HepG2 (cell line): ENCODE results near the gene CAPN9. TPM values are rescaled to one million over a fixed set of nuclear protein-coding genes. Genes with fewer than 3 reads are reported as not detected.

Experiments used
- ATAC-seq: fragments of 200-7000 bp; cut with Tn5 transposase; 3 replicates; pipeline ENCODE4 v1.9.1; 2020; ENCODE audit warnings: mild to moderate bottlenecking, moderate library complexity
- BruUV-seq: library from RNA; stranded (reverse); fragments of 400-500 nt; replicated peaks from 2 replicates; lab custom pipeline; 2021; lab: Mats Ljungman, UMichigan
- CTCF ChIA-PET: fragments of 300-600 bp; formaldehyde crosslinking; extraction: SDS; loops from one replicate; lab custom pipeline; 2021; ENCODE audit warnings: low total read pairs, inconsistent platforms, low intra/inter-chr PET ratio; lab: Yijun Ruan, JAX
- POLR2A ChIA-PET: fragments of 350-600 bp; sonication (Branson Sonifier 250); formaldehyde crosslinking; loops from one replicate; lab custom pipeline; 2020; ENCODE audit warnings: antibody characterized with exemption, inconsistent platforms; lab: Yijun Ruan, JAX
- DNase-seq: peaks from one replicate; pipeline ENCODE4 v3.0.0-alpha.2; 2015; ENCODE audit warnings: low spot score
- FAIRE-seq: peaks from 3 replicates; lab custom pipeline; 2011; peaks lifted over from hg19 to GRCh38; lab: Jason Lieb, UNC
- H2AFZ ChIP-seq: one replicate; pipeline ENCODE4 v1.6.1; 2011; ENCODE audit warnings: low read length, inconsistent platforms
- H3K27ac ChIP-seq: fragments of 300-600 bp; 3 replicates; pipeline ENCODE4 v1.8.0; 2011; ENCODE audit warnings: mixed run types, mild to moderate bottlenecking, mixed read lengths, low read length, inconsistent platforms; ENCODE audit not compliant: insufficient read depth; ENCODE audit errors: extremely low read length
- H3K27me3 ChIP-seq, 2 experiments: fragments of 200-600 bp in 1 of 2; 2 replicates in 1 of 2; 3 replicates in 1 of 2; pipeline versions ENCODE4 v1.6.0 to v1.8.0; 2011; ENCODE audit warnings: low read length in 2 of 2, mild to moderate bottlenecking in 2 of 2, moderate library complexity in 2 of 2, inconsistent platforms in 1 of 2; ENCODE audit not compliant: insufficient read depth in 2 of 2, control insufficient read depth in 1 of 2
- H3K36me3 ChIP-seq, 2 experiments: fragments of 200-600 bp in 1 of 2; replicated peaks in 1 of 2; 2 replicates in 1 of 2; 3 replicates in 1 of 2; pipeline versions ENCODE4 v1.5.1 to v1.8.0; 2011; ENCODE audit warnings: low read length in 2 of 2, inconsistent platforms in 1 of 2; ENCODE audit not compliant: insufficient read depth in 2 of 2, control insufficient read depth in 1 of 2
- H3K4me1 ChIP-seq: 2 replicates; pipeline ENCODE4 v1.5.1; 2012; ENCODE audit warnings: low read length, inconsistent platforms; ENCODE audit not compliant: insufficient read depth
- H3K4me2 ChIP-seq: 2 replicates; pipeline ENCODE4 v1.6.0; 2011; ENCODE audit warnings: low read depth, low read length, inconsistent platforms
- H3K4me3 ChIP-seq, 3 experiments: fragments of 200-600 bp in 1 of 3; sonication (generic), shearing (Covaris generic) in 1 of 3; replicated peaks in 1 of 3; 2 replicates each; pipeline ENCODE4 v1.5.1; 2011 to 2016; ENCODE audit warnings: low read length in 3 of 3, inconsistent platforms in 2 of 3, low read depth in 2 of 3, mild to moderate bottlenecking in 2 of 3, control low read depth in 1 of 3, mixed read lengths in 1 of 3; ENCODE audit not compliant: insufficient read depth in 1 of 3
- H3K79me2 ChIP-seq: one replicate; pipeline ENCODE4 v1.6.1; 2011; ENCODE audit warnings: low read length, inconsistent platforms; ENCODE audit not compliant: insufficient read depth
- H3K9ac ChIP-seq: 2 replicates; pipeline ENCODE4 v1.6.0; 2011; ENCODE audit warnings: mild to moderate bottlenecking, low read depth, low read length, inconsistent platforms; ENCODE audit not compliant: insufficient read depth
- H3K9me3 ChIP-seq: 2 replicates; pipeline ENCODE4 v1.5.1; 2012; ENCODE audit warnings: mild to moderate bottlenecking, low read length
- H4K20me1 ChIP-seq: 2 replicates; pipeline ENCODE4 v1.6.0; 2011; ENCODE audit warnings: inconsistent platforms, mild to moderate bottlenecking, low read length, moderate library complexity; ENCODE audit not compliant: insufficient read depth
- CBX2 ChIP-seq, 2 experiments: fragments of 200-600 bp in 1 of 2; sonication (generic); formaldehyde crosslinking in 1 of 2; IDR thresholded peaks; 2 replicates each; pipeline versions ENCODE4 v1.7.0 to v1.8.1; 2018 to 2022; ENCODE audit warnings: low read depth in 2 of 2, low read length in 1 of 2, mild to moderate bottlenecking in 1 of 2, missing genetic modification reagents in 1 of 2
- CTCF ChIP-seq: sonication (generic); formaldehyde crosslinking; IDR thresholded peaks from 2 replicates; pipeline ENCODE4 v1.5.0; 2020; ENCODE audit warnings: mild to moderate bottlenecking, missing genetic modification reagents, moderate library complexity
- FUBP1 ChIP-seq: sonication (generic); formaldehyde crosslinking; IDR thresholded peaks from 2 replicates; pipeline ENCODE4 v1.5.1; 2020; ENCODE audit warnings: missing genetic modification reagents, mild to moderate bottlenecking, borderline replicate concordance
- NR2F6 ChIP-seq, 2 experiments: IDR thresholded peaks; 2 replicates each; pipeline ENCODE4 v1.6.1; 2016; ENCODE audit warnings: antibody characterized with exemption in 1 of 2, mild to moderate bottlenecking in 1 of 2
- RERE ChIP-seq: IDR thresholded peaks from 2 replicates; pipeline ENCODE4 v1.6.1; 2016; ENCODE audit warnings: low read depth, missing genetic modification reagents, missing compliant biosample characterization
- SMYD3 ChIP-seq: sonication (generic); formaldehyde crosslinking; IDR thresholded peaks from 2 replicates; pipeline ENCODE4 v1.8.1; 2023; ENCODE audit warnings: mild to moderate bottlenecking, missing genetic modification reagents
- YEATS4 ChIP-seq: sonication (generic); formaldehyde crosslinking; IDR thresholded peaks from 2 replicates; pipeline ENCODE4 v1.4.0; 2020; ENCODE audit warnings: missing genetic modification reagents, borderline replicate concordance
- ZNF335 ChIP-seq: sonication (generic); formaldehyde crosslinking; IDR thresholded peaks from 2 replicates; pipeline ENCODE4 v1.4.0; 2020; ENCODE audit warnings: missing genetic modification reagents
- ZNF337 ChIP-seq: sonication (generic); formaldehyde crosslinking; IDR thresholded peaks from 2 replicates; pipeline ENCODE4 v1.5.1; 2020; ENCODE audit warnings: missing genetic modification reagents, low read depth, mild to moderate bottlenecking, borderline replicate concordance
- ZNF674 ChIP-seq: sonication (generic); formaldehyde crosslinking; IDR thresholded peaks from 2 replicates; pipeline ENCODE4 v1.5.0; 2020; ENCODE audit warnings: low read depth, mild to moderate bottlenecking, missing genetic modification reagents
- WGBS: methylation state at CpG from one replicate; pipeline ENCODE4 v1.1.6; 2017; ENCODE audit warnings: low lambda C conversion rate; 5-methylcytosine and 5-hydroxymethylcytosine counted together
- in situ Hi-C: cut with HindIII; loops from 2 replicates; pipeline ENCODE4 v1.10.0; 2017; ENCODE audit warnings: low pct_unique_long_range_greater_than_20kb; ENCODE audit not compliant: extremely low pct_ligation_motif_present
- intact Hi-C: fragments of 100-400 bp; cut with micrococcal nuclease; formaldehyde crosslinking; loops from one replicate; pipeline ENCODE4 v1.10.0; 2022; ENCODE audit not compliant: unreplicated experiment
- polyA plus RNA-seq, 8 experiments: library from polyadenylated mRNA; depleted of rRNA in 3 of 8; stranded (reverse) in 7 of 8; unstranded in 1 of 8; fragments of >200 nt; fragmentation: Illumina TruSeq in 4 of 8; extraction: Trizol in 4 of 8; gene quantifications; 2 replicates each; pipeline versions ENCODE4 v1.2.1 to v1.2.3, GENCODE V29; 2011 to 2016; ENCODE audit warnings: low read depth in 4 of 8, missing spikeins in 1 of 8, mixed read lengths in 1 of 8; ENCODE audit not compliant: insufficient read depth in 1 of 8
- total RNA-seq, 5 experiments: library from RNA; depleted of rRNA; stranded (reverse); fragments of >200 nt; fragmentation: Illumina TruSeq; extraction: Trizol; gene quantifications; 2 replicates each; pipeline ENCODE4 v1.2.3, GENCODE V29; 2016; ENCODE audit warnings: low read depth in 1 of 5

Gene CAPN9
- total and polyA plus RNA-seq, 2 of the 13 experiments (the other 11 are each of a cell fraction or from before 2014, with no cell fraction given): 0.04 to 0.31 TPM

- TF ChIP-seq CTCF (CRISPR knock-in tag) (no peak), CBX2 (IDR thresholded peaks at IDR 0.05; ENCODE audit: low read depth, low read length) (no peak), CBX2 (CRISPR knock-in tag; IDR thresholded peaks at IDR 0.05; ENCODE audit: low read depth) (no peak)
- TF ChIP-seq, all 625 proteins: peak for 110
Measured at GRCh38 chr1:230725256-230726012, 21.8 kb upstream of the CAPN9 start (continued).

- H3K4me1 ChIP-seq: peaks cover 94% of the 10 kb centered on the region
- no TSS peak for BruUV-seq
- peak; percentile 95 for DNase-seq
- peak overlapping the region; percentile 76 for H3K4me2 ChIP-seq
- intact Hi-C loops: loop anchor here (1.0 to 2.0 kb wide), 3 partner anchors 14 to 26 kb away; partner anchors contain the start of gene AGT
- peak overlapping the region; percentile 94 for H3K27ac ChIP-seq
- ATAC-seq: peak; percentile 94
- H3K36me3 ChIP-seq: no peaks in the 10 kb centered on the region
- no peaks in the 10 kb centered on the region for H3K27me3 ChIP-seq
- peak overlapping the region; percentile 72 for H3K9ac ChIP-seq
- no peaks in the 10 kb centered on the region for H4K20me1 ChIP-seq
- peak; percentile 92 for FAIRE-seq
- ChIA-PET CTCF (no interaction called here), POLR2A (interaction anchor here (0.8 to 5.4 kb wide), 9 partner anchors 15 to 491 kb away, joined by 3 to 110 read pairs (median 5); partner anchors contain the start of gene AGT)
- no peaks in the 10 kb centered on the region for H3K79me2 ChIP-seq
- no peak overlapping the region for H2AFZ ChIP-seq
- 0% methylated on average over 6 of the region's 6 CpGs for WGBS
- peaks cover 2% of the 10 kb centered on the region for H3K9me3 ChIP-seq
- in situ Hi-C loops: no loop called here
- peak overlapping the region; percentile 3 to 63 (median 36); a peak in 4 of 6 replicates for H3K4me3 ChIP-seq
- TF ChIP-seq SMYD3 (CRISPR knock-in tag) (no peak), ZNF337 (CRISPR knock-in tag) (no peak), YEATS4 (peak; percentile 85), ZNF335 (CRISPR knock-in tag) (no peak), NR2F6 (IDR thresholded peaks at IDR 0.05) (peak; percentile 100), NR2F6 (CRISPR knock-in tag; IDR thresholded peaks at IDR 0.05) (peak; percentile 100), FUBP1 (CRISPR knock-in tag) (no peak; the same call in 1 of the 2 replicates), ZNF674 (CRISPR knock-in tag) (no peak), RERE (CRISPR knock-in tag) (peak; percentile 84)
Measured at GRCh38 chr1:230728710-230729392, 18.3 kb upstream of the CAPN9 start.
